ENCODE measurements around the gene DYNLRB1. TPM values are rescaled to one million over a fixed set of nuclear protein-coding genes. Genes with fewer than 3 reads are reported as not detected.

DYNLRB1 gene
- total and polyA plus RNA-seq, 2 of the 13 experiments (the other 11 are each of a cell fraction or from before 2014, with no cell fraction given) = 140 to 244 TPM

- TF ChIP-seq XRCC5 (optimal IDR thresholded peaks at IDR 0.05; ENCODE audit: low read length) (no peak), ZNF883 (CRISPR knock-in tag; IDR thresholded peaks at IDR 0.05; ENCODE audit: not compliant biosample characterization) (no peak), TOE1 (CRISPR knock-in tag; IDR thresholded peaks at IDR 0.05) (no peak), ZNF691 (CRISPR knock-in tag; IDR thresholded peaks at IDR 0.05; ENCODE audit: borderline replicate concordance, low read depth) (0 out of 2 replicates have a peak, but pooled peaks have one; percentile 29), HDAC1 (CRISPR knock-in tag; IDR thresholded peaks at IDR 0.05) (peak; percentile 55; the same call in 1 of the 2 replicates), RELA (CRISPR knock-in tag; IDR thresholded peaks at IDR 0.05) (no peak), ZBTB7B (CRISPR knock-in tag; IDR thresholded peaks at IDR 0.05) (no peak), TCF12 (IDR thresholded peaks at IDR 0.05) (no peak), TCF12 (CRISPR knock-in tag; IDR thresholded peaks at IDR 0.05) (no peak), SUZ12 (IDR thresholded peaks at IDR 0.05; ENCODE audit: low read depth, low read length) (no peak), POLR2A (IDR thresholded peaks at IDR 0.05; ENCODE audit: insufficient read depth in 1 of 2, low read depth in 2 of 2, low read length in 2 of 2) (no peak), WIZ (CRISPR knock-in tag; IDR thresholded peaks at IDR 0.05) (no peak), ARNTL (CRISPR knock-in tag; IDR thresholded peaks at IDR 0.05) (no peak), SMC3 (IDR thresholded peaks at IDR 0.05; ENCODE audit: low read length) (no peak), ZSCAN29 (CRISPR knock-in tag; conservative IDR thresholded peaks at IDR 0.05) (no peak), HHEX (CRISPR knock-in tag; IDR thresholded peaks at IDR 0.05) (no peak), AHDC1 (CRISPR knock-in tag; IDR thresholded peaks at IDR 0.05; ENCODE audit: borderline replicate concordance) (peak; percentile 48; the same call in 1 of the 2 replicates), ZFP36L1 (CRISPR knock-in tag; IDR thresholded peaks at IDR 0.05) (no peak)
- TF ChIP-seq, protein P1, sequence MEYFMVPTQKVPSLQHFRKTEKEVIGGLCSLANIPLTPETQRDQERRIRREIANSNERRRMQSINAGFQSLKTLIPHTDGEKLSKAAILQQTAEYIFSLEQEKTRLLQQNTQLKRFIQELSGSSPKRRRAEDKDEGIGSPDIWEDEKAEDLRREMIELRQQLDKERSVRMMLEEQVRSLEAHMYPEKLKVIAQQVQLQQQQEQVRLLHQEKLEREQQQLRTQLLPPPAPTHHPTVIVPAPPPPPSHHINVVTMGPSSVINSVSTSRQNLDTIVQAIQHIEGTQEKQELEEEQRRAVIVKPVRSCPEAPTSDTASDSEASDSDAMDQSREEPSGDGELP (IDR thresholded peaks at IDR 0.05; ENCODE audit: borderline replicate concordance, low read depth) = no peak
- TF ChIP-seq, protein P2, sequence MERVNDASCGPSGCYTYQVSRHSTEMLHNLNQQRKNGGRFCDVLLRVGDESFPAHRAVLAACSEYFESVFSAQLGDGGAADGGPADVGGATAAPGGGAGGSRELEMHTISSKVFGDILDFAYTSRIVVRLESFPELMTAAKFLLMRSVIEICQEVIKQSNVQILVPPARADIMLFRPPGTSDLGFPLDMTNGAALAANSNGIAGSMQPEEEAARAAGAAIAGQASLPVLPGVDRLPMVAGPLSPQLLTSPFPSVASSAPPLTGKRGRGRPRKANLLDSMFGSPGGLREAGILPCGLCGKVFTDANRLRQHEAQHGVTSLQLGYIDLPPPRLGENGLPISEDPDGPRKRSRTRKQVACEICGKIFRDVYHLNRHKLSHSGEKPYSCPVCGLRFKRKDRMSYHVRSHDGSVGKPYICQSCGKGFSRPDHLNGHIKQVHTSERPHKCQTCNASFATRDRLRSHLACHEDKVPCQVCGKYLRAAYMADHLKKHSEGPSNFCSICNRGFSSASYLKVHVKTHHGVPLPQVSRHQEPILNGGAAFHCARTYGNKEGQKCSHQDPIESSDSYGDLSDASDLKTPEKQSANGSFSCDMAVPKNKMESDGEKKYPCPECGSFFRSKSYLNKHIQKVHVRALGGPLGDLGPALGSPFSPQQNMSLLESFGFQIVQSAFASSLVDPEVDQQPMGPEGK (CRISPR knock-in tag; IDR thresholded peaks at IDR 0.05) = no peak
- TF ChIP-seq, protein P3, sequence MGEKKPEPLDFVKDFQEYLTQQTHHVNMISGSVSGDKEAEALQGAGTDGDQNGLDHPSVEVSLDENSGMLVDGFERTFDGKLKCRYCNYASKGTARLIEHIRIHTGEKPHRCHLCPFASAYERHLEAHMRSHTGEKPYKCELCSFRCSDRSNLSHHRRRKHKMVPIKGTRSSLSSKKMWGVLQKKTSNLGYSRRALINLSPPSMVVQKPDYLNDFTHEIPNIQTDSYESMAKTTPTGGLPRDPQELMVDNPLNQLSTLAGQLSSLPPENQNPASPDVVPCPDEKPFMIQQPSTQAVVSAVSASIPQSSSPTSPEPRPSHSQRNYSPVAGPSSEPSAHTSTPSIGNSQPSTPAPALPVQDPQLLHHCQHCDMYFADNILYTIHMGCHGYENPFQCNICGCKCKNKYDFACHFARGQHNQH (CRISPR knock-in tag; IDR thresholded peaks at IDR 0.05) = no peak
Measured at GRCh38 chr20:34586488-34587163, 70.4 kb downstream of the DYNLRB1 start (continued).

Data from HepG2 (cell line).